HepG2 (cell line): ENCODE results near the gene UTP4. TPM values are rescaled to one million over a fixed set of nuclear protein-coding genes. Genes with fewer than 3 reads are reported as not detected.

Experiments used
- EZH2 ChIP-seq: conservative IDR thresholded peaks from 2 replicates; pipeline ENCODE4 v1.6.1; 2012; ENCODE audit warnings: mild to moderate bottlenecking, low read depth, low read length, moderate library complexity
- GTF3A ChIP-seq: sonication (generic); formaldehyde crosslinking; conservative IDR thresholded peaks from 2 replicates; pipeline ENCODE4 v1.4.0; 2020; ENCODE audit warnings: mild to moderate bottlenecking, missing genetic modification reagents
- MED8 ChIP-seq: sonication (generic); formaldehyde crosslinking; IDR thresholded peaks from 2 replicates; pipeline ENCODE4 v1.8.1; 2023; ENCODE audit warnings: mild to moderate bottlenecking, missing genetic modification reagents; ENCODE audit not compliant: insufficient replicate concordance
- NPAS2 ChIP-seq: sonication (generic); formaldehyde crosslinking; IDR thresholded peaks from 2 replicates; pipeline ENCODE4 v1.8.0; 2022; ENCODE audit warnings: mild to moderate bottlenecking, missing genetic modification reagents, borderline replicate concordance
- SMAD9 ChIP-seq: sonication (generic); formaldehyde crosslinking; IDR thresholded peaks from 2 replicates; pipeline ENCODE4 v1.5.1; 2020; ENCODE audit warnings: mild to moderate bottlenecking, missing genetic modification reagents
- TCF12 ChIP-seq, 2 experiments: fragments of 450-650 bp in 1 of 2; sonication (generic) in 1 of 2; formaldehyde crosslinking in 1 of 2; IDR thresholded peaks; 2 replicates each; pipeline versions ENCODE4 v1.6.1 to v1.8.0; 2017 to 2022; ENCODE audit warnings: antibody characterized with exemption in 1 of 2, mild to moderate bottlenecking in 1 of 2, missing genetic modification reagents in 1 of 2, moderate library complexity in 1 of 2
- ZMAT3 ChIP-seq: sonication (generic); formaldehyde crosslinking; conservative IDR thresholded peaks from 2 replicates; pipeline ENCODE4 v1.7.0; 2021; ENCODE audit warnings: missing genetic modification reagents
- ZNF333 ChIP-seq: sonication (generic); formaldehyde crosslinking; IDR thresholded peaks from 2 replicates; pipeline ENCODE4 v1.4.0; 2020; ENCODE audit warnings: mild to moderate bottlenecking, missing genetic modification reagents, borderline replicate concordance
- ZNF33B ChIP-seq: sonication (generic); formaldehyde crosslinking; IDR thresholded peaks from 2 replicates; pipeline ENCODE4 v1.5.1; 2020; ENCODE audit warnings: mild to moderate bottlenecking, missing genetic modification reagents
- ZNF607 ChIP-seq: sonication (generic); formaldehyde crosslinking; IDR thresholded peaks from 2 replicates; pipeline ENCODE4 v1.5.1; 2020; ENCODE audit warnings: missing genetic modification reagents, mild to moderate bottlenecking, borderline replicate concordance
- ZNF709 ChIP-seq: sonication (generic); formaldehyde crosslinking; IDR thresholded peaks from 2 replicates; pipeline ENCODE4 v1.5.0; 2020; ENCODE audit warnings: mild to moderate bottlenecking, missing genetic modification reagents
- polyA plus RNA-seq, 8 experiments: library from polyadenylated mRNA; depleted of rRNA in 3 of 8; stranded (reverse) in 7 of 8; unstranded in 1 of 8; fragments of >200 nt; fragmentation: Illumina TruSeq in 4 of 8; extraction: Trizol in 4 of 8; gene quantifications; 2 replicates each; pipeline versions ENCODE4 v1.2.1 to v1.2.3, GENCODE V29; 2011 to 2016; ENCODE audit warnings: low read depth in 4 of 8, missing spikeins in 1 of 8, mixed read lengths in 1 of 8; ENCODE audit not compliant: insufficient read depth in 1 of 8
- total RNA-seq, 5 experiments: library from RNA; depleted of rRNA; stranded (reverse); fragments of >200 nt; fragmentation: Illumina TruSeq; extraction: Trizol; gene quantifications; 2 replicates each; pipeline ENCODE4 v1.2.3, GENCODE V29; 2016; ENCODE audit warnings: low read depth in 1 of 5
- TF ChIP-seq, protein P1 (sequence below): sonication (generic); formaldehyde crosslinking; IDR thresholded peaks from 2 replicates; pipeline ENCODE4 v1.8.0; 2022; ENCODE audit warnings: missing genetic modification reagents, mild to moderate bottlenecking, inconsistent platforms, borderline replicate concordance
- TF ChIP-seq, protein P2 (sequence below): sonication (generic); formaldehyde crosslinking; IDR thresholded peaks from 2 replicates; pipeline ENCODE4 v1.4.0; 2020; ENCODE audit warnings: missing genetic modification reagents
- TF ChIP-seq, protein P3 (sequence below): sonication (generic); formaldehyde crosslinking; IDR thresholded peaks from 2 replicates; pipeline ENCODE4 v1.8.0; 2022; ENCODE audit warnings: mild to moderate bottlenecking, missing genetic modification reagents; ENCODE audit not compliant: insufficient replicate concordance
- TF ChIP-seq, protein P4 (sequence below): sonication (generic); formaldehyde crosslinking; IDR thresholded peaks from 2 replicates; pipeline ENCODE4 v1.8.1; 2023; ENCODE audit warnings: mild to moderate bottlenecking, inconsistent platforms, moderate library complexity, missing genetic modification reagents, borderline replicate concordance
- TF ChIP-seq, protein P5 (sequence below), 2 experiments: sonication (generic) in 1 of 2; formaldehyde crosslinking in 1 of 2; IDR thresholded peaks; 2 replicates each; pipeline versions ENCODE4 v1.4.0 to v1.6.1; 2018 to 2020; ENCODE audit warnings: missing genetic modification reagents in 2 of 2, borderline replicate concordance in 1 of 2, low read depth in 1 of 2, mild to moderate bottlenecking in 1 of 2, missing biosample characterization in 1 of 2

The UTP4 gene
- total and polyA plus RNA-seq, 2 of the 13 experiments (the other 11 are each of a cell fraction or from before 2014, with no cell fraction given) = 30.0 to 85.8 TPM

DNA sequence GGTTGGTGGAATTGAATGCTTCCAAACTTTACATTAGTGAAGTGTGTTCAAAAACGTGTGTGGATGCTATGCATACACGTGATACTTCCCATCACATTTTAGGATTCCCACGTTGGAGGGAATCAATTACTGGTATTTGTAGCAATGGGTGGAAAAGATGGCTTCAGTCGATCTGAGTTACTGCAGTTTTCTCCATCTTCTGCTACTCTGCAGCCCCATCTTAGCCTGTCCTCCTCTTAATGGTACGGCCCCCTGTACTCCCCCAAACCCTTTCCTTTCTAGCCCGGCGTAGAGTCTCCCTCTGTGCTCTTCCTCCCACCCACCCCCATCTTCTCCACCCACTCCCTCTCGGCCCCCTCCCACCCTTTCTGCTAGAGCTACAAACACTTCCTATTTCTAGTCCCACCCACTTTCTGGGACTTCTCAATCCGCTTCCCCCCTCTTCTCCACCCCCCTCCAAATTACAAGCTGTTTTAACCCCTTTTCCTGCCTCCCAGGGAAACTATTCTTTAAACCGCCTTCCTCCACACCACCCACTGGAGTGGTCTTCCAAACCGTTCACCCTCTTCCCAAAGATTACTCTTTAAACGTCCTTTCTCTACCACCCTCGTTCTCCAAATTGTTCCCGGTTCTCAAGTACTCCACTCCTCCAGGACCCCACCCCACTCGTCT, 1.1 kb upstream of the UTP4 start (continued):
- TF ChIP-seq MED8 (CRISPR knock-in tag) (no peak), ZNF333 (no peak), ZNF607 (CRISPR knock-in tag) (0 out of 2 replicates have a peak, but pooled peaks have one; percentile 7), NPAS2 (no peak), EZH2 (no peak), TCF12 (IDR thresholded peaks at IDR 0.05) (no peak), TCF12 (CRISPR knock-in tag; IDR thresholded peaks at IDR 0.05) (no peak), ZNF709 (CRISPR knock-in tag) (no peak), ZMAT3 (CRISPR knock-in tag) (peak; percentile 65; the same call in 1 of the 2 replicates), ZNF33B (CRISPR knock-in tag) (no peak), SMAD9 (CRISPR knock-in tag) (no peak), GTF3A (CRISPR knock-in tag) (no peak)
- TF ChIP-seq, protein P1, sequence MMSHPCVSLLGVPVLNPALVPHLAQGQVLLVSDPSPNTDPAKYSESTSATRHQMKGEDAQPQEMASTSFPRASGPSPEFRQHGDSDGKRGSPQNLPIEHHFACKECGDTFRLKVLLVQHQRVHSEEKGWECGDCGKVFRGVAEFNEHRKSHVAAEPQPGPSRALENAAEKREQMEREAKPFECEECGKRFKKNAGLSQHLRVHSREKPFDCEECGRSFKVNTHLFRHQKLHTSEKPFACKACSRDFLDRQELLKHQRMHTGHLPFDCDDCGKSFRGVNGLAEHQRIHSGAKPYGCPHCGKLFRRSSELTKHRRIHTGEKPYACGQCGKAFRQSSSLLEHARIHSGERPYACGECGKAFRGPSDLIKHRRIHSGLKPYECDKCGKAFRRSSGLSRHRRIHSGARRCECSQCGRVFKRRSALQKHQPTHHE (CRISPR knock-in tag) = 0 out of 2 replicates have a peak, but pooled peaks have one; percentile 65
- TF ChIP-seq, protein P2, sequence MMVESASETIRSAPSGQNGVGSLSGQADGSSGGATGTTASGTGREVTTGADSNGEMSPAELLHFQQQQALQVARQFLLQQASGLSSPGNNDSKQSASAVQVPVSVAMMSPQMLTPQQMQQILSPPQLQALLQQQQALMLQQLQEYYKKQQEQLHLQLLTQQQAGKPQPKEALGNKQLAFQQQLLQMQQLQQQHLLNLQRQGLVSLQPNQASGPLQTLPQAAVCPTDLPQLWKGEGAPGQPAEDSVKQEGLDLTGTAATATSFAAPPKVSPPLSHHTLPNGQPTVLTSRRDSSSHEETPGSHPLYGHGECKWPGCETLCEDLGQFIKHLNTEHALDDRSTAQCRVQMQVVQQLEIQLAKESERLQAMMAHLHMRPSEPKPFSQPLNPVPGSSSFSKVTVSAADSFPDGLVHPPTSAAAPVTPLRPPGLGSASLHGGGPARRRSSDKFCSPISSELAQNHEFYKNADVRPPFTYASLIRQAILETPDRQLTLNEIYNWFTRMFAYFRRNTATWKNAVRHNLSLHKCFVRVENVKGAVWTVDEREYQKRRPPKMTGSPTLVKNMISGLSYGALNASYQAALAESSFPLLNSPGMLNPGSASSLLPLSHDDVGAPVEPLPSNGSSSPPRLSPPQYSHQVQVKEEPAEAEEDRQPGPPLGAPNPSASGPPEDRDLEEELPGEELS = no peak
- TF ChIP-seq, protein P3, sequence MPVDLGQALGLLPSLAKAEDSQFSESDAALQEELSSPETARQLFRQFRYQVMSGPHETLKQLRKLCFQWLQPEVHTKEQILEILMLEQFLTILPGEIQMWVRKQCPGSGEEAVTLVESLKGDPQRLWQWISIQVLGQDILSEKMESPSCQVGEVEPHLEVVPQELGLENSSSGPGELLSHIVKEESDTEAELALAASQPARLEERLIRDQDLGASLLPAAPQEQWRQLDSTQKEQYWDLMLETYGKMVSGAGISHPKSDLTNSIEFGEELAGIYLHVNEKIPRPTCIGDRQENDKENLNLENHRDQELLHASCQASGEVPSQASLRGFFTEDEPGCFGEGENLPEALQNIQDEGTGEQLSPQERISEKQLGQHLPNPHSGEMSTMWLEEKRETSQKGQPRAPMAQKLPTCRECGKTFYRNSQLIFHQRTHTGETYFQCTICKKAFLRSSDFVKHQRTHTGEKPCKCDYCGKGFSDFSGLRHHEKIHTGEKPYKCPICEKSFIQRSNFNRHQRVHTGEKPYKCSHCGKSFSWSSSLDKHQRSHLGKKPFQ = peak; percentile 3
- TF ChIP-seq, protein P4, sequence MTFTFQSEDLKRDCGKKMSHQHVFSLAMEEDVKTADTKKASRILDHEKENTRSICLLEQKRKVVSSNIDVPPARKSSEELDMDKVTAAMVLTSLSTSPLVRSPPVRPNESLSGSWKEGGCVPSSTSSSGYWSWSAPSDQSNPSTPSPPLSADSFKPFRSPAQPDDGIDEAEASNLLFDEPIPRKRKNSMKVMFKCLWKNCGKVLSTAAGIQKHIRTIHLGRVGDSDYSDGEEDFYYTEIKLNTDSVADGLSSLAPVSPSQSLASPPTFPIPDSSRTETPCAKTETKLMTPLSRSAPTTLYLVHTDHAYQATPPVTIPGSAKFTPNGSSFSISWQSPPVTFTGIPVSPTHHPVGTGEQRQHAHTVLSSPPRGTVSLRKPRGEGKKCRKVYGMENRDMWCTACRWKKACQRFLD (CRISPR knock-in tag) = no peak
- TF ChIP-seq, protein P5, sequence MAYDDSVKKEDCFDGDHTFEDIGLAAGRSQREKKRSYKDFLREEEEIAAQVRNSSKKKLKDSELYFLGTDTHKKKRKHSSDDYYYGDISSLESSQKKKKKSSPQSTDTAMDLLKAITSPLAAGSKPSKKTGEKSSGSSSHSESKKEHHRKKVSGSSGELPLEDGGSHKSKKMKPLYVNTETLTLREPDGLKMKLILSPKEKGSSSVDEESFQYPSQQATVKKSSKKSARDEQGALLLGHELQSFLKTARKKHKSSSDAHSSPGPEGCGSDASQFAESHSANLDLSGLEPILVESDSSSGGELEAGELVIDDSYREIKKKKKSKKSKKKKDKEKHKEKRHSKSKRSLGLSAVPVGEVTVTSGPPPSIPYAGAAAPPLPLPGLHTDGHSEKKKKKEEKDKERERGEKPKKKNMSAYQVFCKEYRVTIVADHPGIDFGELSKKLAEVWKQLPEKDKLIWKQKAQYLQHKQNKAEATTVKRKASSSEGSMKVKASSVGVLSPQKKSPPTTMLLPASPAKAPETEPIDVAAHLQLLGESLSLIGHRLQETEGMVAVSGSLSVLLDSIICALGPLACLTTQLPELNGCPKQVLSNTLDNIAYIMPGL (CRISPR knock-in tag; IDR thresholded peaks at IDR 0.05; ENCODE audit: borderline replicate concordance in 1 of 2, low read depth in 1 of 2) = no peak
